ENCODE data around the gene NTN1.

Gene NTN1

GRCh38 chr17:9007052-9007714 is 14.1 kb upstream of the NTN1 start:
- no peak for DNase-seq (ENCODE audit: low spot score)
- no peak for TF ChIP-seq CTCF (IDR thresholded peaks at IDR 0.05; ENCODE audit: extremely low read depth, missing control alignments)

DNA sequence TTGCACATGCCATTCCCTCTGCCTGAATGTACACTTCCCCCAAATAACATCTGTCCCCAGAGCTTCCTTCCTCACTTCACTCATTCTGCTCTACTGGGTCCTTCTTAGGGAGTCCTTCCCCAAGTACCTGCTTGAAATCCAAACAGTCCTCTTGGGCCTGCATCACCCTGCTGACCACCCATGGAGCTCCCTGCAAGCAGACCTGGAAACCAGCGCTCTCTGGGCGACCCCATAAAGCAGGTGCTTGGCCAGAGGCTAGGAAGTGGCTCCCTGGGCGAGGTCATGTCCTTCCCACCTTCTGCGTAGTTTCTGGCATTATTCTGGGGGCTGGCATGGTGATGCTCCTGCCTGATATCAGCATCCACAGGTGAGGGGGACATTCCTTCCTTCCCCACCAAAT is 12.2 kb upstream of the NTN1 start:
- TF ChIP-seq CTCF (IDR thresholded peaks at IDR 0.05; ENCODE audit: extremely low read depth, missing control alignments), result no peak
- DNase-seq (ENCODE audit: low spot score), result no peak

GRCh38 chr17:9009737-9010136 is 11.6 kb upstream of the NTN1 start:
- TF ChIP-seq CTCF (IDR thresholded peaks at IDR 0.05; ENCODE audit: extremely low read depth, missing control alignments), result no peak
- DNase-seq (ENCODE audit: low spot score), result no peak

- no peak for DNase-seq (ENCODE audit: low spot score)
- TF ChIP-seq CTCF (IDR thresholded peaks at IDR 0.05; ENCODE audit: extremely low read depth, missing control alignments), result no peak
Observed at GRCh38 chr17:9011001-9011400, 10.3 kb upstream of the NTN1 start.

DNA sequence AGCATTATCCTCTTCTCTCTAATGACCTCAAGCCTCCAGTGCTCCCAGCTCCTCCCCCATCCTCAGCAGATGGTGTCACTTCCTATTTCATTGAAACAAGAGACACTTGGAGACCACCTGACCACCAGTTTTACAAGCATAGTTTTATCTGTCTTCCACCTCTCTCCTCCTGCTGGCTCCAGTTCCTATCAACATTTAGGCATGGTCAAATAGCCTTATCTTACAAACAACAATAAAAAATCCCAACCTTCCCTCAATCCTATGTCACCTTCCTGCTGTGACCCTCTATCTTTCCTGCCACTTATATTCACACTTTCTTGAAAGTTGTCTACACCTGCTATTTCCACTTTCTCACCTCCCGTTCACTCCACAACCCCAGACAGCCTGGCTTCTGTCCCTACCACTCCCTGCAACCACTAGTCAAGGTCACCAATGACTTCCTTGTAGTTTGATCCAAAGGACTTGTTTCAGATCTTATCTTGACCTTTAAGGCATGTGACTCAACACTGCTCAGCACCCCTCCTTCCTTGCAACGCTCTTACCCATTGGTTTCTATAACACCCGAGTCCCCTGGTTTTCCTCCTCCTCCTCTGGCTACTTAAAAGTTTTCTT is 4.3 kb upstream of the NTN1 start:
- peak; percentile 30 for DNase-seq (ENCODE audit: low spot score)
- no peak for TF ChIP-seq CTCF (IDR thresholded peaks at IDR 0.05; ENCODE audit: extremely low read depth, missing control alignments)

DNA sequence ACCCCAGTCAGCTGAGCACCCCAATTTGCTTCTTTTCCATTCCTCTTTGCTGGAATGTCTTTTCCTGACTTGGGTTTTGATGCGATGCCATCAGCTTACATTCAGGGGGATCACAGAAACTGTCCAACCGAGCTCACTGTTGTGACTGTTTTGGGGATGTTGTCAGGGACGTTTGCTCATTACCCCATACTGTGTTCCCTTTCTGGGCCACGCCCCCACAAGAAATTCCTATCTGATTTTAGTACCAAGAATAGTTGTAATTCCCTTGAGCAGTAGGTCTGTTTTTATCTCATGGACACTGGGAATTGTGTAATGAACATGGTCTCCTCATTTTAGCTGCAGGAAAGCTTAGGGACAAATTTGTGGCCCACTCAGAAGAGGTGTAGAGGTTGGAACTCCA is 2.6 kb upstream of the NTN1 start:
- no peak for DNase-seq (ENCODE audit: low spot score)
- TF ChIP-seq CTCF (IDR thresholded peaks at IDR 0.05; ENCODE audit: extremely low read depth, missing control alignments), result no peak

DNA sequence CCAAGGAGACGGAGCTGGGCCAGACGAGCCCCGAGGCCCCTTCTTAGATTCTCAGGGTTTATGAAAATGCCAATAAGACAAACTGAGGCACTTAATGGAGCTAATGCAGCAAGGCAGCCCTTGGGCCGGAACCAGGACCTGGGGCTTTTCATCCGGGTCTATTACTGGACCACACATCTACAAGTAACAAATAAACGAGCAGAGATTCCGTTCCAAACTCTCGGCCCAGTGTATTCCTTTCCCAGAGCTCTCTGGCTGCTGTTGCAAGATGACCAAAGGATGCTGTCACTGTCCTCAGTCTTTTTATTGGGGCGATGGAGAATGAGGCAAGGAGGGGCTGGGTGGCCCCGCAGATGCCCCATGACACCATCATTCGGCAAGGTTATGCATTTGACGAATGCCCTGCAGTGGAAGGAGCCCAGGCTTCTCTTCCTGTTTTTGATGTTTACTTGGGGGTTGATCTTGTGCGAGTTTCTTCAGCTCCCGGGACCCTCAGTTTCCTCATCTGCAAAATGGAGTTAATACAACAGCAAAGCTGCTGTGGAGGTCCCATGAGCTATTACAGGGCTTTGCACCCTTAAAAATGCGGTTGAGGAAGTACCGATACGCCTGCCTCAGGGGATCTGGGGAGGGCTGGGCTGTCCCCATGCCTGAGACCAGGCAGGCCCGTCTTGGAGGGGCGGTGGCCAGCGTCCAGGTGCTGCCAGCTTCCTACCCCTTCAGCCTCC is 1.1 kb upstream of the NTN1 start:
- TF ChIP-seq CTCF (IDR thresholded peaks at IDR 0.05; ENCODE audit: extremely low read depth, missing control alignments), result no peak
- DNase-seq (ENCODE audit: low spot score), result peak; percentile 43

Measured in GM20000 (cell line).